ENCODE measurements around the gene GPR26.
A peak's percentile ranks its signal among the peaks of the same experiment; 100 is the strongest.

The GPR26 gene

DNA sequence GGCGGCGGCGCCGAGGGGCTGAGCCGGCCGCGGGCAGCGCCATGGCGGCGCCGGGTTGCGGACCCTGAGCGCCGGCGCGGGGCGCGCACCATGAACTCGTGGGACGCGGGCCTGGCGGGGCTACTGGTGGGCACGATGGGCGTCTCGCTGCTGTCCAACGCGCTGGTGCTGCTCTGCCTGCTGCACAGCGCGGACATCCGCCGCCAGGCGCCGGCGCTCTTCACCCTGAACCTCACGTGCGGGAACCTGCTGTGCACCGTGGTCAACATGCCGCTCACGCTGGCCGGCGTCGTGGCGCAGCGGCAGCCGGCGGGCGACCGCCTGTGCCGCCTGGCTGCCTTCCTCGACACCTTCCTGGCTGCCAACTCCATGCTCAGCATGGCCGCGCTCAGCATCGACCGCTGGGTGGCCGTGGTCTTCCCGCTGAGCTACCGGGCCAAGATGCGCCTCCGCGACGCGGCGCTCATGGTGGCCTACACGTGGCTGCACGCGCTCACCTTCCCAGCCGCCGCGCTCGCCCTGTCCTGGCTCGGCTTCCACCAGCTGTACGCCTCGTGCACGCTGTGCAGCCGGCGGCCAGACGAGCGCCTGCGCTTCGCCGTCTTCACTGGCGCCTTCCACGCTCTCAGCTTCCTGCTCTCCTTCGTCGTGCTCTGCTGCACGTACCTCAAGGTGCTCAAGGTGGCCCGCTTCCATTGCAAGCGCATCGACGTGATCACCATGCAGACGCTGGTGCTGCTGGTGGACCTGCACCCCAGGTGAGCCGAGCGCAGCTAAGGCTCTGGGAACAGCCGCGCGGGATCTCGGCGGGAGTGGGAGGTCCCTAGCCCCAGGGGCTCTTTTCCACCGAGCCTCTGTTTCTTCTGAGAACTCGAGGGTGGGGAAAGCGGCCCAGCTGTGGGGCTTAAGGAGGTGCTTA lies at the start of gene GPR26:
Gene GPR26 (plus strand): TSS at position 38 of the 919 bp plus-strand sequence. CDS start 53 bp downstream, at position 91.
- ATAC-seq (no peak), DNase-seq (no peak)

DNA sequence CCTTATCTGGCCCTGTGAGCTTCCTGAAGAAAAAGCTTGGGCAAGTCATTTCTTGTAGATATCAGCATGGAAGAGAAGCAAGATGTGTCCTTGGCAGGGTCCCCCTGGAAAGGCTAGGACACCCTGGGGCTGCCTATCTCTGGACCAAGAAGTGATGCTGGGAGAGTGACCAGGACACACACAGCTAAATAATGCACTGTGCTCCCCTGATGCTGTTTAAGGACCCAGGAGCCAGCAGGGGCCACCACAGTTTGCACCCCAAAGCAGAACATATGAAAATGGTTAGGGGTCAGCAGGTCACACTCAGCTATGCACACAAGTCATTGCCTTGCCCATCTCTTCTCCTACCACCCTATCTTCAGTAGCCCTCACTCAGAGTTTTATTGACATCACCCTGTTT lies 47.9 kb upstream of the GPR26 start:
- no peak for DNase-seq
- no peak for ATAC-seq

- DNase-seq (no peak), ATAC-seq (no peak)
These were observed 46.9 kb upstream of the GPR26 start for GRCh38 chr10:123619067-123619855.

GRCh38 chr10:123620621-123621020 lies 45.5 kb upstream of the GPR26 start:
- ATAC-seq, result no peak

DNA sequence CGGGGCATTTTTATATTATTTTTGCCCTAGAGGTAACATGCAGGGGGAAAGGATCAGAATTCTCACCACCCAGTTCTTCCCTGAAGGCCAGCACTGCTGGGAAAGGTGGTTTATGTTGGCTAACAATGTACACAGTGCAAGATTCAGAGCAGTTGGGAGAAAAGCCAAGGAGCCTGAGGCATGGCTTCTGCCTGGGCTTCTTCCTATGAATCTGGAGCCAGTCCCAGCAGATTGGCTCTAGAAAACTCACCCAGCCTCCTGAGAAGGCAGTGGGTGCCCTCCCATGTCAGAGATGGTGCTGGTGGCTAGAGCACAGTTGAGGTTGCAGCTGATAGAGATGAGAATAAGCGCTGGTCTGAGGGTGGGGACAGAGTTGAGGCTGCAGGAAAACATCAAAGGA lies 44.7 kb upstream of the GPR26 start:
- ATAC-seq (no peak), DNase-seq (no peak)

More at GRCh38 chr10:123620621-123621020, 45.5 kb upstream of the GPR26 start:
- DNase-seq, result no peak

DNA sequence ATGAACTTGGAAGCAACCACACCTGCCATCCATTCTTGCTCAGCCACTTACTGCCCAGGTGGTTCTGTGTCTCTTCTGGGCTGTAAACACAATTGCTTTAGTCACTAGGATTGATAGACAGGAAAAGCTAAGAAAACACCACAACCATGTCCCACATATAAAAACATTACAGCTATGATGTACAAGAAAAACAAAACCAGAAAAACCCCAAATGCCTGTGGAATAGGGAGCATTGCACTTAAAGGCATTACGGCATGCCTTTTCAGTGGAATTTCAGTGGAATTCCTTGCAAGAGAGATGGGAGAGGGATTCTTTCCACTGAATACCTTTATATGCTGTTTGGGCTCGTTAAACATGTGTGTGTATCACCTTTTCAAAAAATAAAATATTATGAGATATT lies 44.2 kb upstream of the GPR26 start:
- DNase-seq (no peak), ATAC-seq (no peak)

DNA sequence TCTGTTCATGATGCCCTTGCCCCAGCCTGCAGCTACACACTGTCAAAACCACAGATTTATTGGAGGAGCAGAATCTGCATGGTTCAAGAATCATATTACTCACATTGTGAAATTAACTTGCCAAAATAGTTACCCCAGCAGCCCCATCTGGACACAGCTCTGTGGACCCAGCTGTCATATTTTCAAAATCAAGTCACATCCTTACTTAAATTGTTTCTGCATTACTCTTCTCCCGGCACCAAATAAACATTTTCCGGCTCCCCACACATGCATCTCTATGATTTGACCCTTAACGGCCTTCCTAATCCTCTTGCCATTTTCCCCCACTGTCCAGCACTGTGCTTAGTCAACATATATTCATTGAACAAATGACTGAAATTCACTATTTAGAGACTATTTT lies 43.8 kb upstream of the GPR26 start:
- ATAC-seq, result no peak
- DNase-seq, result no peak

DNA sequence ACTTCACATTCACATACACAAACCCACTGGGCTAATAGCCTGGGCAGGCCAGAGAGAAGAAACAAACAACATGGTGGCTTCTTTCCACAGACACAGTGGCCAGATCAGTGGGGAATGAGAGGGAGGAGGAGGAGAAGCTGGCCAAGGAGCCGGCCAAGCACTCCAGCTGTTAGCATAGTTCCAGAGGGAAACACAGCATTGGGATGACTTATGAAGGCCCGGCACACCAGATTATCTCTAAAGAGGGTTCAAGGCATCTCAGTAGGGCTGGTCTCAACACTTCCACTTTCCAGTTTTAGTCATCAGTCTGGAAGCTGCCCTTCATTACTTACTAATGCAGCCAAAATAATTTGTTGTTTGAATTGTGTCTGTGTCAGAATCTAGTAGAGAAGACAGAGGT lies 42.1 kb upstream of the GPR26 start:
- DNase-seq (no peak), ATAC-seq (no peak)

- ATAC-seq (no peak), DNase-seq (no peak)
These were observed 33.0 kb upstream of the GPR26 start for GRCh38 chr10:123633106-123633505.

- DNase-seq, result no peak
- ATAC-seq, result no peak
These were observed 32.5 kb upstream of the GPR26 start for GRCh38 chr10:123633636-123634035.

DNA sequence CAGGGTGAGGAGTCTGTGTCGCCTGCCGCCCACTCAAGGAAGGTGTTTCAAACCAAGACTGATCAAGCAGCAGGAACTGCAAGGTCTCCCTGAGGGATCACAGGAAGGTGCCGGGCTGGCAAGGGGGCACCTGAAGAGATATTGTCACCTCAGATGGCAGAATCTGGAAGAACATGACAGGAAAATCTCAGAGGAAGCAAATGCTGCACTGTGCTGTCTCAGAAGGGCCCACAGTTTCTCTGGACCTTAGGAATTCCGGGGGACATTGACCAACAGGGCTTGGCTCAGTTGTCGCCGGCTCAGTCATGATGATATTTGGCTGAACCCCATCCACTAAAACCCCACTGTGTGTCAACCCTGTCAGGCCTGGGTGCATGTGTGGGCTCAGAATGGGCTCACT lies 31.9 kb upstream of the GPR26 start:
- DNase-seq (no peak), ATAC-seq (peak; percentile 28)

DNA sequence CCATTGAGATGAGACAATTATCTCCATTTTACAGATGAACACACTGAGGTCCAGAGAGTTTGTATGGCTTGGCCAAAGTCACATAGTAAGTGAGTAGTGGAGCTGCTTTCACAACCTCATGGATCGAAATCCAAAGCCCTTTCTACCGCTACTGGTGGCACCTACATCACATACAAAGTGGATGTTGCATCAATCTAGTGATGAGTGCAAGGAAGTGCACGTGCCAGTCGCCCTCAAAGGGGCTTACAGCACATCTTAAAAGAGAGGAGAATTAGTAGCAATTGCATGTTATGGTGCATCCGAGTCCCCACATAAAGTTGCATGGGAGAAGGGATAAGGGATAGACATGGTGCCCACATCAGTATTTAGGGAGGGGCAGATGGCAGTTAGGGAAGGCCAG lies 31.0 kb upstream of the GPR26 start:
- ATAC-seq (no peak), DNase-seq (no peak)

DNA sequence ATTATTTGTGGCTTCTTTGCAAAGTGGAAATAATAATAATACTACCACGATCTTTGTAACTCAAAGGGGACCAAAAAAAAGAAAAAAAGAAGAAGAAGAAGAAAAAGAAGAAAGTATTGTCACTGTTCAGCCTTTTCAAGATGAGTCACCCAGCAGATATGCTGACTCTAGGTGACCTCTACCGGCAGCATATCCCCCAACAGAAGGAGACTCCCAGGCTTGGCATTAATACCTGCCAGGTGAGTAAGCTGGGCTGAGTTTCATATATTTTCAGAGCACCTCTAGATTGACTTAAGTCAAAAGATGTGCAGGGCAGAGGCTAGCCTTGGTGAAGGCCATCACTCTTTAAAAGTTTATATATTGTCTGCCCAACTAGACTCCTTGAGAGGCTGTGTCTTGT lies 30.4 kb upstream of the GPR26 start:
- ATAC-seq, result no peak
- DNase-seq, result no peak

DNA sequence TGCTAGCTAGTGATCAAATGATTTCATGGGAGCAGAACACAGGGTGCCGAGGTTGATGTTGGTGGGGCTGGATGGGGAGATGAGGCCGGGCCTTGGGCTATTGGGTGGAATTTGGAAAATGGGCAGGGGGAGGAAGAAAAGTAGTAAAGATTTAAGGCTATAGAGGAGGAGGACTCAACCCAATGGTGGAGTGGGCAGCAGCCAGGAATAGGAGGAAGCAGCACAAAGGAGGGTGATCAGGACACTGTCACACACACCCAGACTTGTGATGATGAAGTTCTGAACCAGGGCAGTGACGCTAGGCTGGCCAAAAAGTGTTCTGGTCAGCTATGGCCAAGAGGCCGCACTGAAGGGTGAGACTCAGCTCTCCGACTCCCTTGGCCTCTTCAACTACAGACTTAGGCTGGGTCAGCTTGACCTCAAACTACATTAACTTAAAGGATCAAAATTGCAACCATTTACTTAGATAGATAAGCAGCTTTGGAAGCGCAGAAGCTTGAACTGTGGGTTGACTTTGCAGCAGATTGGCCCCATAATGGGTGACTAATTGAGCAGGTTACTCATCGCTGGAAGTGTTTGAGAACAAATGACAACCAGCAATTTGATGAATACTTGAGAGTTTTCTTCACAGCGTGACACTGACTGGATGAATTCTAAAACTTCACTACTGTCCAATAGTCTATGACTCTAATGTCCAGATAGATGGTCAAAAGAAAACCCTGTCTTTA lies 29.4 kb upstream of the GPR26 start:
- ATAC-seq, result no peak
- DNase-seq, result no peak

GRCh38 chr10:123637326-123637880 lies 28.8 kb upstream of the GPR26 start:
- ATAC-seq (no peak), DNase-seq (no peak)

GRCh38 chr10:123639131-123639530 lies 27.0 kb upstream of the GPR26 start:
- DNase-seq (no peak), ATAC-seq (no peak)

DNA sequence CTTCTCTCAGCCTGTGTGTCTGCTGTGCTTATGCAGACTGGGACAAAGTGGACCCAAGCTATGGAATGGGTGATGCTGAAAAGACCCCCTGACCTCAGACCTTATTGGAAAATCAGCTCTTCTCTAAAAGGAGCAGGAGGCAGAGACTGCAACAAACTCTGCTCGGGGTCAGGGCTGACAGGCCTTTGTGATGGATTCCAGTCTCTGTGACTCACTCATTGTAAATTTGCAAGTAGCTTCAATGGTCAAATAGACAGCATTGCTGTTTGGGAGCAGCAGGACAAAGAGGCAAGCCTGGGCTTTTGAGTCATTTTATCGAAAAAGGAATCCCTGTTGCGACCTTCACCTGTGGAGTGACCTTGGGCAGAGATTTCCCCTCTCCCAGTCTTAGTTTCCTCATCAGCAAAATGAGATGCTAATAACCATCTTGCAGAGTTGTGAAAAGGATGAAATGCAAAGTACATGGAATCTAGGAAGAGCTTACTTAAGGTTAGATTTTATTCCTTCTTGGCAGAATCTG lies 26.1 kb upstream of the GPR26 start:
- DNase-seq (no peak), ATAC-seq (no peak)

DNA sequence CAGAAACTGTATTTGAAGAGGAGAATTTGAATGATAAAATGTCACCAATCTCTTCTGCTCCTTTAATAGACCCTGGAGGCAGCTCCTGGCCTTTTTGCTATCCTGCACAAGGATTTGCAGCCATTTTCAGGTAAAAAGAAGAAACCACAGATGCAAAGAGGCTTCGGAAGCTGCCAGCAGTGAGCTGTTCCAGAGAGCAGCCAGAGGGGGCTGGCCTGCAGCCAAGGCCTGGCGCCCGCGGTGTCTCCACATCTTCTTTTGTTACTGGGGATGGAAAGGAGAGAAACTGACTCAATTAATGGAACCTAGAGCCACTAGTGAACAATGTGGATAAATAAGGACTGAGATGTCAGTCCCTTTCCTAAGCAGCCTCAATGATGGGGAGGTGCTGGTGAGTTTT lies 23.9 kb upstream of the GPR26 start:
- no peak for ATAC-seq
- no peak for DNase-seq

- ATAC-seq (no peak), DNase-seq (no peak)
These were observed 23.5 kb upstream of the GPR26 start for GRCh38 chr10:123642697-123643096.

- DNase-seq (no peak), ATAC-seq (no peak)
These were observed 22.8 kb upstream of the GPR26 start for GRCh38 chr10:123643315-123643714.

DNA sequence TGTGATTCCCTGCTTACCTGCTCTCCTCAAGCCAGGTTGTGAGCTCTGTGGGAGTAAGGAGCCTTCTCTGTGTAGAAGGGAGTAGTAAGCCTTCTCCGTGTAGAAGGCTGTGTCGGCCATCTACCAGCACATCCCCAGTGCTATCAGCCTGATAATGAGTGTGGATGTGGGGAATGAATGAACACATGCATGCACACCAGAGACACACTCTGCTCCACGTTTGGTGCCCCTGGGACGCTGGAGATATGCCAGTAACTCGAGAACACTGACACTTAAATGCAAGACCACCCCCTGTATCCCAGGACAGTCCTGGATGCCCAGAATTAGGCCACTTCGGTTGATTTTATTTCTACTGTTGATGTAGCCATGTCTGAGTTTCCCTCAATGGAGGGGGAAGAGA lies 21.1 kb upstream of the GPR26 start:
- no peak for ATAC-seq

DNA sequence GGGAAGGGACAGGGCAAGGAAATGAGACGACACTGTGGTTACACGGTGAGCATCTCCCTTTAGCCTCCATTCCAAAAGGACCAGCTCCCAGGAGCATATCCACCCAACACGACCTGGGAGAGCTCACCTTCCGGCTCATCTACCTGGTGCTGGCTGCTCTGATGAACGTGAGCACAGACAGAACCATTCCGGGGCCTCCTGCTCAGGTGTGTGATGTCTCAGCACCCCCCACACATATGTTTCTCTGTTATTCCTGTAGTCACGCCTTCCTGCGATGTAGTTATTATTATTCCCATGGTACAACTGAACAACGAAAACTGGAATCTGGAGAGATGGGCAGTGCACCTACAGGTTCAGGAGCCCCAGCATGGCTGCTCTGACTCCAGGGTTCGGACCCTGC lies 20.5 kb upstream of the GPR26 start:
- DNase-seq (no peak), ATAC-seq (no peak)

More for the DNA sequence above, 21.1 kb upstream of the GPR26 start:
- no peak for DNase-seq

All from stimulated activated naive CD8-positive, alpha-beta T cell treated with anti-CD3 and anti-CD28 coated beads, Interleukin-15, Interleukin-2, amounts not matched to agents 100 U/mL and 50 U/mL, for 24 hours (primary cell).